ENCODE data around the gene GRIA2.

GRIA2 gene

GRCh38 chr4:157221426-157221894, 932 bp downstream of the GRIA2 start:
- DNase-seq (ENCODE audit: low spot score) (no peak), ATAC-seq (ENCODE audit: low read depth) (no peak)
- Histone ChIP-seq H3K9me3 (ENCODE audit: severe bottlenecking) (no peaks in the 10 kb centered on the region), H3K36me3 (ENCODE audit: low read depth) (no peaks in the 10 kb centered on the region), H3K27ac (ENCODE audit: poor library complexity, severe bottlenecking) (no peak overlapping the region), H3K27me3 (ENCODE audit: insufficient read depth, poor library complexity, severe bottlenecking) (peaks cover 55% of the 10 kb centered on the region), H3K4me1 (ENCODE audit: insufficient read depth, poor library complexity, severe bottlenecking) (no peaks in the 10 kb centered on the region), H3K4me3 (ENCODE audit: severe bottlenecking) (no peak overlapping the region)
- TF ChIP-seq CTCF (IDR thresholded peaks at IDR 0.05; ENCODE audit: poor library complexity, severe bottlenecking): no peak

- H3K36me3 ChIP-seq (ENCODE audit: low read depth): no peaks in the 10 kb centered on the region
- DNase-seq (ENCODE audit: low spot score) (no peak), ATAC-seq (ENCODE audit: low read depth) (peak; percentile 47; the same call in 2 of the 3 replicates)
- TF ChIP-seq CTCF (IDR thresholded peaks at IDR 0.05; ENCODE audit: poor library complexity, severe bottlenecking): no peak
- no peaks in the 10 kb centered on the region for H3K9me3 ChIP-seq (ENCODE audit: severe bottlenecking)
- H3K27ac ChIP-seq (ENCODE audit: poor library complexity, severe bottlenecking): no peak overlapping the region
- H3K27me3 ChIP-seq (ENCODE audit: insufficient read depth, poor library complexity, severe bottlenecking): peaks cover 59% of the 10 kb centered on the region
- H3K4me1 ChIP-seq (ENCODE audit: insufficient read depth, poor library complexity, severe bottlenecking): no peaks in the 10 kb centered on the region
- peak overlapping the region; percentile 21 for H3K4me3 ChIP-seq (ENCODE audit: severe bottlenecking)
These were observed 1.6 kb downstream of the GRIA2 start for GRCh38 chr4:157221895-157222770.

GRCh38 chr4:157222771-157223160, 2.2 kb downstream of the GRIA2 start:
- TF ChIP-seq CTCF (IDR thresholded peaks at IDR 0.05; ENCODE audit: poor library complexity, severe bottlenecking): no peak
- Histone ChIP-seq H3K36me3 (ENCODE audit: low read depth) (no peaks in the 10 kb centered on the region), H3K4me3 (ENCODE audit: severe bottlenecking) (peak overlapping the region; percentile 21), H3K27ac (ENCODE audit: poor library complexity, severe bottlenecking) (no peak overlapping the region), H3K4me1 (ENCODE audit: insufficient read depth, poor library complexity, severe bottlenecking) (no peaks in the 10 kb centered on the region), H3K27me3 (ENCODE audit: insufficient read depth, poor library complexity, severe bottlenecking) (peaks cover 59% of the 10 kb centered on the region), H3K9me3 (ENCODE audit: severe bottlenecking) (no peaks in the 10 kb centered on the region)
- ATAC-seq (ENCODE audit: low read depth) (no peak), DNase-seq (ENCODE audit: low spot score) (no peak)

GRCh38 chr4:157223456-157223855, 2.9 kb downstream of the GRIA2 start:
- TF ChIP-seq CTCF (IDR thresholded peaks at IDR 0.05; ENCODE audit: poor library complexity, severe bottlenecking): no peak
- DNase-seq (ENCODE audit: low spot score): no peak
- peaks cover 59% of the 10 kb centered on the region for H3K27me3 ChIP-seq (ENCODE audit: insufficient read depth, poor library complexity, severe bottlenecking)
- H3K4me1 ChIP-seq (ENCODE audit: insufficient read depth, poor library complexity, severe bottlenecking): no peaks in the 10 kb centered on the region
- H3K4me3 ChIP-seq (ENCODE audit: severe bottlenecking): no peak overlapping the region
- ATAC-seq (ENCODE audit: low read depth): no peak
- H3K9me3 ChIP-seq (ENCODE audit: severe bottlenecking): no peaks in the 10 kb centered on the region
- H3K27ac ChIP-seq (ENCODE audit: poor library complexity, severe bottlenecking): no peak overlapping the region
- no peaks in the 10 kb centered on the region for H3K36me3 ChIP-seq (ENCODE audit: low read depth)

- Histone ChIP-seq H3K4me1 (ENCODE audit: insufficient read depth, poor library complexity, severe bottlenecking) (no peaks in the 10 kb centered on the region), H3K36me3 (ENCODE audit: low read depth) (no peaks in the 10 kb centered on the region), H3K27me3 (ENCODE audit: insufficient read depth, poor library complexity, severe bottlenecking) (peaks cover 50% of the 10 kb centered on the region), H3K4me3 (ENCODE audit: severe bottlenecking) (no peak overlapping the region), H3K9me3 (ENCODE audit: severe bottlenecking) (no peaks in the 10 kb centered on the region), H3K27ac (ENCODE audit: poor library complexity, severe bottlenecking) (no peak overlapping the region)
- DNase-seq (ENCODE audit: low spot score) (no peak), ATAC-seq (ENCODE audit: low read depth) (no peak)
- TF ChIP-seq CTCF (IDR thresholded peaks at IDR 0.05; ENCODE audit: poor library complexity, severe bottlenecking): no peak
These were observed 4.6 kb downstream of the GRIA2 start for GRCh38 chr4:157225096-157225495.
